SJCRH30 (cell line): ENCODE data around the gene C20orf204. TPM values are rescaled to one million over a fixed set of nuclear protein-coding genes. Genes with fewer than 3 reads are reported as not detected.
A peak's percentile ranks its signal among the peaks of the same experiment; 100 is the strongest.

ENCODE experiments used
- DNase-seq, 2 experiments: peaks; one replicate each; pipeline ENCODE4 v3.0.0-alpha.2; 2015 to 2020
- H3K27ac ChIP-seq: fragments of 250-450 bp; sonication (Bioruptor Pico); 2 replicates; pipeline ENCODE4 v1.5.1; 2020; ENCODE audit warnings: mild to moderate bottlenecking, moderate library complexity
- H3K27me3 ChIP-seq: fragments of 250-450 bp; sonication (Bioruptor Pico); 2 replicates; pipeline ENCODE4 v1.5.1; 2020; ENCODE audit warnings: mild to moderate bottlenecking, moderate library complexity
- H3K36me3 ChIP-seq: fragments of 250-450 bp; sonication (Bioruptor Pico); 2 replicates; pipeline ENCODE4 v1.5.1; 2020; ENCODE audit warnings: mild to moderate bottlenecking, moderate library complexity
- H3K4me1 ChIP-seq: fragments of 250-450 bp; sonication (Bioruptor Pico); 2 replicates; pipeline ENCODE4 v1.5.1; 2020; ENCODE audit warnings: mild to moderate bottlenecking, moderate library complexity
- H3K4me3 ChIP-seq: fragments of 250-450 bp; sonication (Bioruptor Pico); 2 replicates; pipeline ENCODE4 v1.5.1; 2020; ENCODE audit warnings: mild to moderate bottlenecking, moderate library complexity
- H3K9me3 ChIP-seq: fragments of 250-450 bp; sonication (Bioruptor Pico); replicated peaks from 2 replicates; pipeline ENCODE4 v1.5.1; 2020; ENCODE audit warnings: mild to moderate bottlenecking, moderate library complexity
- total RNA-seq: library from RNA; depleted of rRNA; stranded (reverse); fragments of >200 nt; shearing (Covaris generic); gene quantifications from 2 replicates; pipeline ENCODE4 v1.2.3, GENCODE V29; 2014

The C20orf204 gene
- total RNA-seq, 1 experiment from 2014 or later, result 3.0 TPM

DNA sequence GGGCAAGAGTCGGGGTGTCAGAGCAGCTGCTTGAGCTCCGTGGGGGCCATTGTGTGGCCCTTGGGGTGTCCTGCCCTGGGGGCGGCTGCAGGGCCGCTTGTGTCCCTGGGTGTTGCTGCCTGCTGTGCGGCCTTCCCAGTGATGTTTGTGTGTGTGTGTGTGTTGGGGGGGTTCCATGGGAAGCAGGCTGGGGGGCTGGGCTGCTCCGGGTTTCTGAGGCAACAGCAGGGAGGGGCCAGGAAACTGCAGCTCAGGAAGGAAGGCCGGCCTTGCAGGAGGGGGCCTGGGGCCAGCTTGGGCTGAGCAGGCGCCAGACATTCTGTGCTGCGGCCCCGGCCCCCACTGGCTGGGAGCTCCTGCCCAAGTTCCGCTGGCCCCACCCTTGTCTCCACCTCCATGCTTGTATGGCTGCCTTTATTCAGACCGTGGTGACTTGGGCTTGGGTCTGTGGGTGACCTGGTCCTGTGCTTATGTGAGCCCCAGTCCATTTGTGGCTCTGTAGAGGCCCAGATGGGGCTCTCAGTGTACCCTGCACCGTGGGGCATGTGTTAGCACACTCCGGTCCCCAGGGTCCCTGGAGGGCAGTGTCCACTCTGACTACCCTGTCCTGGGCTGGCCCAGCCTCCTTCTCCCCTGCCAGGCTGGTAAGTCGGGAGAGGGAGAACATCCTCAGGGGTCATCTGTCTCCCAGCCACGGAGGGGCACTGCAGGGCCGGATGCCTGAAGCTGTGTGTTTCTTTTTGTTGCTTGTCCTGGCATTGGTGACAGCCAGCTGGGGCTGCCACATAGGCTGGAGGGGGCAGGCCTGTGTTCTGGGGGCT is 18.1 kb downstream of the C20orf204 start:
- H3K4me1 ChIP-seq, result peaks cover 52% of the 10 kb centered on the region
- no peak overlapping the region; the same call in 1 of the 2 replicates for H3K27ac ChIP-seq
- H3K27me3 ChIP-seq, result peaks cover 18% of the 10 kb centered on the region
- no peaks in the 10 kb centered on the region for H3K36me3 ChIP-seq
- no peaks in the 10 kb centered on the region for H3K9me3 ChIP-seq
- peak; percentile 81 to 84 for DNase-seq
- H3K4me3 ChIP-seq, result peak overlapping the region; percentile 28

DNA sequence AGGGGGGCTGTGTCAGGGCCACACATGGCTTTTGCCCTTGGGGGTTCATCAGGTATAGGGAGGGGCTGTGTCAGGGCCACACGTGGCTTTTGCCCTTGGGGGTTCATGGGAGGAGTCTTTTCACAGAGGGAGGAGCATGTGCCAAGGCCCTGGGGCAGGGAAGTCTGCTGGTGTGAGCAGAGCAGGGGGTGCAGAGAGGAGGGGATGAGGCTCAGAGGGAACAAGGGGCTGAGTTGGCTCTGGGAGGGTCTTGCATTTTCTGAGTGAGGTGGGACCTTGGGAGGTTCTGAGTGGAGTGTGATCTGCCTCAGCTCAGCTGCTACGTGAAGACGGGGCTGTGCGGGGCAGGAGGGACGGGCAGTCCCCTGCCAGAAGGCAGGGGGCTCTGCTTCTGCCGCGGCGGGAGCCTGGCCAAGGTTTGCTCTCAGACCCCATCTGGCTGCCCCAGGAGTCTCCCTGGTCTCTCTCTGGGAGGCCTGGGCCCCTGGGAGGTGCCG is 19.5 kb downstream of the C20orf204 start:
- no peak for DNase-seq
- H3K27ac ChIP-seq, result no peak overlapping the region
- no peaks in the 10 kb centered on the region for H3K36me3 ChIP-seq
- peaks cover 18% of the 10 kb centered on the region for H3K27me3 ChIP-seq
- H3K9me3 ChIP-seq, result no peaks in the 10 kb centered on the region
- H3K4me3 ChIP-seq, result no peak overlapping the region
- peaks cover 52% of the 10 kb centered on the region for H3K4me1 ChIP-seq

DNA sequence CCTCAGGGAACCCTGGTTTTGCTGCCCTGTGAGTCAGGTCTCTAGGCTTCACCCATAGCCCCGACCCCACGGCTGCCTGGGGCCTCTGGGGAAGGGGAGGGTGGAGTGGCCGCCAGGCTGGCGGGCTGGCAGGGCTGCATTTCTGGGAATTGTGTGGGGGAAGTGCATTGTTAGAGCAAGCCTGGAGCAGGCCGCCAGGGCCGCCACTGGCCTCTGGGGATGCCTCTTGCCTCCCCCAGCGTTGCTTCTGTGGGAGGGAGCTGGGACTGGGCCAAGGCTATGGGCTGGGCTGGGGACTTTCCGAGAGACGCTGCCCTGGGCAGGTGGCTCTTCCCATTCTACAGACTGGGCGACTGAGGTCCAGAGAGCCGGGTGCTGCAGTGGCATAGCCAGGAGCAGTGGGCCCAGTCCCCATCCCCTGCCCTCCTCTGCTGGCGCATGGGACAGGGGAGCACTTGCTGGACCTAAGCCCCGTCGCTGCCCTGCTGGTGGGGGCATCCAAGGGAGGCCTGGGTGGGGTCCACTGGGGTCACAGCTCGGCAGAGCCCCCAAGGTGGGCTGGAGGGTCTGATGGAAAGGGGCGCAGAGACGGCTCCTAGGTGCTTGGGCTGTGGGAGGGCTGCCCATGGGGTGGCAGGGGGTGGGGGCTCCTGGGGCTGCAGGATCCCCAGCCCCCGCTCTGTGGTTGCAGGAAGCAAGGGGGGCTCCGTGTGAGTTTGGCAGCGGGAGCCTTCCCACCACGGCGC is 20.1 kb downstream of the C20orf204 start:
- Histone ChIP-seq H3K4me3 (no peak overlapping the region), H3K9me3 (no peaks in the 10 kb centered on the region)

DNA sequence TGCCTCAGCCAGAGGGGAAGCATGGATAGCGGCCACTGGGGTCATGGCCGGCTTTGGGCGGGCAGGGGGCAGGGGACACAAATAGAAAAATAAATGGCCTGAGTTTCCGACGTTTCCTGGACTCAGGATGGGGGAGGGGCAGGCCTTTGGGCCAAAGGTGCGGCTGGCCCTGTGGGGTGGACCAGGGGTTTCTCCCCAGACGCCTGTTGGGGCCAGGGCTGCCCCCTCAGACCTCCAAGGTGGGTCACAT is 20.6 kb downstream of the C20orf204 start:
- no peaks in the 10 kb centered on the region for H3K36me3 ChIP-seq
- H3K9me3 ChIP-seq, result no peaks in the 10 kb centered on the region
- H3K4me1 ChIP-seq, result peaks cover 45% of the 10 kb centered on the region
- no peak for DNase-seq
- H3K27me3 ChIP-seq, result peaks cover 18% of the 10 kb centered on the region
- H3K27ac ChIP-seq, result no peak overlapping the region
- no peak overlapping the region for H3K4me3 ChIP-seq

More for the DNA sequence above, 20.1 kb downstream of the C20orf204 start:
- H3K36me3 ChIP-seq, result no peaks in the 10 kb centered on the region
- no peak overlapping the region for H3K27ac ChIP-seq
- DNase-seq, result peak in 1 of 2 experiments; percentile 56
- H3K4me1 ChIP-seq, result peaks cover 49% of the 10 kb centered on the region
- H3K27me3 ChIP-seq, result peaks cover 18% of the 10 kb centered on the region

DNA sequence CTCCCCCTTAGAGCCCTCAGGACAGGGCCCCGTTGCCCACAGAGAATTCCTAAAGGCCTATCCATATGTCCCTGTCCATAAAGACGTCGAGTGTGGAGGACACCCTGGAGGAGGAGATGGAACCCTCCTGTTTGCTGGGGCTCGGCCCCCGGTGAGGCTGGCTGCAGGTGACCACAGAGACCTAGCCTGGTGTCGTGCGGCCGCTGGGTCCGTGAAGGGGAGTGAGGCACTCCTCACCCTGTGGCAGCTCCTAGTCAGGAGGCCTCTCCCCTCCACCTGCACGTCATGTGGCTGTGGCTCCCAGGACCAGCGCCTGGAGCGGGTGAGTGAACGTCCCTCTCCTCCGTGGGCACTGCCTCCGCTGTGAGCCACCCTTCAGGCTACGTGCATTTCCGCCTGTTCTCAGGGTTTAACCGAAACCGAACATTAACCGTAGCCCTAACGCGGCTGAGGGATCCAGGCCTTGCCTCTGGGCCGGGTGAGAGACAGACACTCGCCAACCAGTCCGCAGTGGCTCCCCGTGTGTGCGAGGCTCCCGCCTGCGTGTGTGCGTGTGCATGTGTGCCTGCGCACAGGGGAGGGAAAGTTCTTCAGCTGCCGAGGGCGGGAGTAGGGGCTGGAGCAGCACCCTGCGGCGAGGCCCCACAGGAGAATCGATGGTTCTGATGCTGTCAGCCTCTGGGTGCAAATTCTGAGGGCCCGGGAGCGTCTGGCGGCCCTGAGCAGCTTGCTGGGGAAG is 21.1 kb downstream of the C20orf204 start:
- Histone ChIP-seq H3K27ac (no peak overlapping the region), H3K4me3 (peak overlapping the region; percentile 24), H3K4me1 (peaks cover 42% of the 10 kb centered on the region), H3K27me3 (peaks cover 18% of the 10 kb centered on the region), H3K36me3 (no peaks in the 10 kb centered on the region), H3K9me3 (no peaks in the 10 kb centered on the region)
- DNase-seq, result peak in 1 of 2 experiments; percentile 45

DNA sequence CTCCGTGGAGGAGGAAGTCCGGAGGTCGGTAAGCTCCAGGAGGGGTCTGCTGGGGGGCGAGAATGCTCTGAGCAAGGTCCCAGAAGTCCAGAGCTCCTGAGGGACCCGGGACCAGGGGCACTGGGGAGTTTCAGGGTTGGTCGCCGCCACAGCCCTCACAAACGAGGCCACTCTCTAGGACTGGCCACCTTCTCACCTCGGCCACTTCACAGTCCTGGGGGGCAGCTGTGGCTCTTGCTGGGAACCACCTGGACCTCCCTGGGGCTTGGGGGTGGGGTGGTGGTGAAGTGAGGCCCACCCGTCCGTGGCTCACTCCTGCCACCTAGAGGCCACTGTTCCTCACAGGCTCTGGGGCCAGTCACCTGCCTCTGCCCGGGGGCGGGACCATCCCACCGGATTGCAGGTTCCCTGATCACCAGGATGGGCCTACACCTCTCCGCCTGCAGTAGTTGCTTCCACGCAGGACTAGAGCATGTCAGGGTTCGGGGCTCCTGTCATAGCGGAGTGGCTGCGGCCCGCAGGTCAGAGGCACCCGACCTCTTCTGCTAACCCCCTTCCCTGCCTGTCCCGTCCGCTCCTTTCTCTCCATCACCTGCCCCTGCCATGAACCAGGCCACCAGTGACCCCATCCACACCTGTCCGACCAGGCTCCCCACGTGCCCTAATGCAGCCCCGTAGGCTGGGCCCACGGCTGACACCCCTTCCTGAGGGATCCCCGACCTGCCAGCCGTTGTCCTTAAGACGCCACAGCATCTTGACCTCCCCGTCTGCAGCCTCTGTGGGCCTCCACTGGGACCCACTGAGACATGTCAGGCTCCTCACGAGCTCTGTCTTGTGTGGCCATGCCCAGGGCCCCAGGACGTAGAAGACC is 21.9 kb downstream of the C20orf204 start:
- H3K36me3 ChIP-seq, result no peaks in the 10 kb centered on the region
- peaks cover 39% of the 10 kb centered on the region for H3K4me1 ChIP-seq
- H3K9me3 ChIP-seq, result no peaks in the 10 kb centered on the region
- peak; percentile 87 to 91 for DNase-seq
- peak overlapping the region; percentile 24 for H3K4me3 ChIP-seq
- no peak overlapping the region for H3K27ac ChIP-seq
- H3K27me3 ChIP-seq, result peaks cover 18% of the 10 kb centered on the region

DNA sequence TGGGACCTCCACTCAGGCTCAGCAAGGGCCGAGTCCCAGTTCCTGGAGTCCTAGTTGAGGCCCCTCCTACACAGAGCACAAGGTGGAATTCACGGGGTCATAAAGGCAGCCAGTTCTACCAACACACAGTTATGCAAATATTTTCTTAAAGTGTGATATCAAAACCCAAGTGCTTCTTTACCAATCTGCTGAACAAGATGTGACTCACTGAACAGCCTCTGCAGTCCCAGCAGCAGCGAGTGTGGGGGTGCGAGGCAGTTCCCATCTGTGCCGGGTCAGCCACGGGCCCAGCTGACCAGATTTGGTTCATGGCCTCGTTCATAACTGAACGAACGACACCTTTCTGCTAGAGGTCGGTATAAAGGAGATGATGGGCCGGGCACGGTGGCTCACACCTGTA is 22.6 kb downstream of the C20orf204 start:
- no peak for DNase-seq

DNA sequence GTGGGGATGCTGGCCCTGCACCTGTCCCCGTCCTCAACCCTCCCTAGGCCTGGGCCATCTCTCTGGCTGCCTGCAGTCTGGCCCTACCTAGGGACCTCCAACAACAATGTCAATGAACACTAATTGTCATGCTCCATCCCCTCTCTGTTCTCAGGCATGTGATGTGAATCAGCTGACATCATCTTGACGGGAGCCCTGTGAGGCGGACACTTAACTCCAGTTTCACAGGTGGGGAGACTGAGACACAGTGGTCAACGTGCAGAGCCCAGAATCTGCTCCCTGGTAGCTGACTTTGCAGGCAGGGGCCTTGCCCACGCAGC is 26.3 kb downstream of the C20orf204 start:
- Histone ChIP-seq H3K27me3 (no peaks in the 10 kb centered on the region), H3K9me3 (no peaks in the 10 kb centered on the region), H3K27ac (peak overlapping the region; percentile 52), H3K4me1 (peaks cover 31% of the 10 kb centered on the region), H3K4me3 (peak overlapping the region; percentile 76), H3K36me3 (no peaks in the 10 kb centered on the region)
- DNase-seq, result no peak

More for the DNA sequence above, 22.6 kb downstream of the C20orf204 start:
- Histone ChIP-seq H3K27me3 (peaks cover 18% of the 10 kb centered on the region), H3K27ac (no peak overlapping the region), H3K9me3 (no peaks in the 10 kb centered on the region), H3K4me1 (peaks cover 38% of the 10 kb centered on the region), H3K36me3 (no peaks in the 10 kb centered on the region), H3K4me3 (no peak overlapping the region)

DNA sequence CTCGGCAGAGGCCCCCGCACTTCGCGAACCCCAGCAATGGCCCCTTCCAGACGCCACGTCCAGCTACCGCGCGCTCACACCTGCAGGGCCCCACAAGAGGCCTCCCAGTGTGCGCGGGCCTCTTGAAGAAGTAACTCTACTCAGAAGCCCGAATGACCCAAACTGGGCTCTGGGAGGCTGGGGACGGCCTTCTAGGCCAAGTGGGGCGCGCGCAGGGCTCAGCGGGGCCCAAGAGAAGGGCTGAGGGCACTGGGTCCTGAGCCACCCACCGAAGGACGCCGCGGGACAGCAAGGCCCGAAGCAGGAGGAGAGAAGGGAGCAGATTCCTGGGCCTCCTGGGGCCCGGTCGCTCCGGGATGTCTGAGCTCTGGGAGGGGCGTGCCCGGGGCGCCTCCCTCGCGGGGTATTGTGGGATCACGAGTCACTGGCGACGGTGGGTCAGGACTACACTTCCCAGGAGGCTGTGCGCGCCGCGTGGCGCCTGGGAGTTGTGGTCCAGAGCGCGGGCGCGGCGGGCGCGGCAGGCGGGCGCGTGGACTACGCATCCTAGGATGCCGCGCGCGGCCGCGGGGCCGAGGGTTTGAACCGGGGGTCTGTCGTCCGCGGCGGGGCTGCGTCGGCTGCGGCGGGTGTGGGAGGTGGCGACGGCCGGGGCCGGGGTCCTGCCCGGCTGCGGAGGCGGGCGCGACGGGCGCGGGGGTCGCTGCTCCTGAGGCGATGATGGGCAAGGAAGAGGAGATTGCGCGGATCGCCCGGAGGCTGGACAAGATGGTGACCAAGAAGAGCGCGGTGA is 26.8 kb downstream of the C20orf204 start, which contains the start of gene TCEA2:
Gene TCEA2, plus strand, starts transcription at position 603 of the 793 bp plus-strand sequence. Its CDS starts 115 bp downstream, at position 718.
- H3K4me1 ChIP-seq, result peaks cover 27% of the 10 kb centered on the region
- no peaks in the 10 kb centered on the region for H3K36me3 ChIP-seq
- DNase-seq, result peak; percentile 98 to 99
- no peaks in the 10 kb centered on the region for H3K27me3 ChIP-seq
- peak within 1 kb of the TSS; percentile 52 for H3K27ac ChIP-seq
- H3K4me3 ChIP-seq, result peak within 1 kb of the TSS; percentile 76
- H3K9me3 ChIP-seq, result no peaks in the 10 kb centered on the region

DNA sequence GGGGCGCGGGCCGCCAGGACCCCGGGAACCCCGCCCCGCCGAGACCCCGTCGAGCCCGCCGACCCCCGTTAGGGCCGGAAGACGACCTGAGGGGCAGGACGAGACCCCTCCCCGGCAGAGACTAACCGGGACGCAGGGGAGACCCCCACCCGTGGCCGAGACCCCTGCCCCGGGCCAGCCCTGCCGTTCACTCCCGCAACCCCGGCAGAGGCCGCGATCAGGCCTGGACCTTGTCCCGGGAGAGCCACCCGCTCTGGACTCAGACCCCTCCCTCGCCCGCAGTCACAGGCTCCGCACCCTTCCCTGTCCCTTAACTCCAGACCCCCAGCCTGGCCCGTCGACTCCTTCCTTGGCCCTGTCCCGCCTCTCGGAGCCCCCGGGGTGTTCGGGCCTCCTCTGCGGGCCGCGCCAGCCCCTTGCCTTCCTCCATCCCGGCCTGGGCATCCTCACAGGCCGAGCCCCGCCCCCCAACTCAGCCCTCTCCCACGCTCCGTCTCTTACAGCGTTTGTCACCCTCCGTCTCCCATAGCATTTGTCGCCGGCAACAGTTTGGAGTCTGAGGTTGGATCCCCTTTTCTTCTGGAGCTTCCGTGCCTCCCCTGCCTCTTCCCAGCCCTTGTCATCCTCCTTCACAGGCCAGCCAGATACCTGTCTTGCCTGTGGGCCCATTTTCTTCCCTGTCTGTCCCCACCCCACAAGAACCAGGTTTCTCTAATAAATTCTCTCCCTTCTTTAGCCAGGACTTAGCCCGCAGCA is 27.6 kb downstream of the C20orf204 start:
- Histone ChIP-seq H3K27me3 (no peaks in the 10 kb centered on the region), H3K9me3 (no peaks in the 10 kb centered on the region), H3K27ac (peak overlapping the region; percentile 22; the same call in 1 of the 2 replicates), H3K4me3 (peak overlapping the region; percentile 76), H3K4me1 (peaks cover 34% of the 10 kb centered on the region), H3K36me3 (no peaks in the 10 kb centered on the region)
- peak; percentile 53 to 54 for DNase-seq

DNA sequence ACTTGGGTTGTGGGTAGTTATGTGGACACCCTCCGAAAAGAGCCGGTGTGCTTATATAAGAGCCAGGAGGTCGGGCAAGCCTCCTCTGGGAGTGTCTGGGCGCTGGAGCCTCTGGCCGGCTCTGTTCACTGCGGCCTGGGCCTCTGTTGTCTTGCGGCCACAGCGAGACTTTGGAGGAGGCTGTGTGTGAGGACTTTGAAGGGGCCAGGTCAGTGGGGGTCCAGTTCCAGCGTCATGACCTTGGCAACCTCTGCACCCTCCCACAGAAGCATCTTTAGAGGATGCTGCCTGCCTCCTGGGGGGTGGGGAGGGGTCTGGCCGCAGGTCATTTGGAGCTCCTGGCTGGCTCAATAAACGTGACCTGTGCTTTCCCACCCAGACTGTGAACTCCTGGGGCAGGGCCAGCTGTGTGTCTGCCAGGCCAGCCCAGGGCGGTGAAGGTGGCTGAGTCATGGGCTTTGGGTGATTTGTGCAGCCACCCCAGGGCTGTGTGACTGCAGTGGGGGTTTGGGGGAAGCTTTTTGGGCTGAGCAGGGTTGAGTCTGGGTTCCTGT is 28.2 kb downstream of the C20orf204 start:
- H3K27me3 ChIP-seq, result no peaks in the 10 kb centered on the region
- H3K4me3 ChIP-seq, result peak overlapping the region; percentile 76
- no peak overlapping the region for H3K27ac ChIP-seq
- H3K9me3 ChIP-seq, result no peaks in the 10 kb centered on the region
- H3K4me1 ChIP-seq, result peaks cover 40% of the 10 kb centered on the region
- H3K36me3 ChIP-seq, result no peaks in the 10 kb centered on the region
- no peak for DNase-seq

DNA sequence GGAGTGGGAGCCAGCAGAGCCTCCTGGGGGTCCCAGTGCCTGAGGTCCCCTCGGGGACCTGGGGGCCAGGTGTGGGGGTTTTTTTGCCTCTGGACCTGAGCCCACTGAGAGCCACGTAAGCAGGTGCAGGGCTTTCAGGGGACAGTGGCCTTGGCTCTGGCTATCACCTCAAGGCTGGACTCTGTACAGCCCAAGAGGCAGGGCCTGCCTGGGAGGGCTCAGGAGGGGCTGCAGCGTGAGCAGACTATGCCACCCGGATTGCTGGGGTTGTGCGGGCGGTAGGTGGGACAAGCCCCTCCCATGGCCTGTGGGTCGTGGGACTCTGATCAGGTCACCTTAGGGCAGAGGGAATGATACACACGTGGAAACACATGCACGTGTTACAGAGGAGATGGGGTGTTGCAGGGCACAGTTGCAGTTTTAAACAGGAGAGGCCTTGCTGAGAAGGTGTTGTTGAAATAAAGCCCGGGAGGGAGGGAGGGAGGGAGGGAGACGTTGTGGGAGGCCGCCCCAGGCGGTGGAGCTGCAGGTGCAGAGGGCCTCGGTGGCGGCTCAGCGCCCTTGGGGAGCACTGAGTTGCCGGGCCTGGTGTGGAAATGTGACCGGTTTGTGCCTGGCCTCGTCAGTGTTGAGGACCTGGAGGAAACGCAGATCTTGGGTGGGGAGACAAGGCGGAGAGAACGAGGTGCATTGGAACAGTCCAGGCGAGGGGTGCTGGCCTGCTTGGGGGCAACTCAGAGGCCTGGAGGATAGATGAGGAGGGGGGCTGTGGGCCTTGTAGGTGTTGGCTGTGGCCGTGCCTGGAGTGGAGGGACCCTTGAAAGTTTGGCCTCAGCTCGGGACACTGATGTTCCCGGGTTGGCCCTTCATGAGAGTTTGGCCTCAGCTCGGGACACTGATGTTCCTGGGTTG is 29.3 kb downstream of the C20orf204 start:
- H3K27ac ChIP-seq, result no peak overlapping the region
- no peak for DNase-seq
- H3K27me3 ChIP-seq, result no peaks in the 10 kb centered on the region
- peaks cover 51% of the 10 kb centered on the region for H3K4me1 ChIP-seq
- H3K36me3 ChIP-seq, result no peaks in the 10 kb centered on the region
- H3K4me3 ChIP-seq, result no peak overlapping the region
- no peaks in the 10 kb centered on the region for H3K9me3 ChIP-seq
